NCI-H187 treated with DMSO at 0.1 percent for 48 hours (cell line): ENCODE results near the gene MXRA7.
"Not testable (repeated sequence)": the region's sequence is repeated elsewhere in the genome, so short reads cannot be mapped to it uniquely, and the experiment has no call there.

Experiments
- DNase-seq: peaks from one replicate; lab custom pipeline; 2025; lab: John Stamatoyannopoulos, UW

MXRA7 gene

DNA sequence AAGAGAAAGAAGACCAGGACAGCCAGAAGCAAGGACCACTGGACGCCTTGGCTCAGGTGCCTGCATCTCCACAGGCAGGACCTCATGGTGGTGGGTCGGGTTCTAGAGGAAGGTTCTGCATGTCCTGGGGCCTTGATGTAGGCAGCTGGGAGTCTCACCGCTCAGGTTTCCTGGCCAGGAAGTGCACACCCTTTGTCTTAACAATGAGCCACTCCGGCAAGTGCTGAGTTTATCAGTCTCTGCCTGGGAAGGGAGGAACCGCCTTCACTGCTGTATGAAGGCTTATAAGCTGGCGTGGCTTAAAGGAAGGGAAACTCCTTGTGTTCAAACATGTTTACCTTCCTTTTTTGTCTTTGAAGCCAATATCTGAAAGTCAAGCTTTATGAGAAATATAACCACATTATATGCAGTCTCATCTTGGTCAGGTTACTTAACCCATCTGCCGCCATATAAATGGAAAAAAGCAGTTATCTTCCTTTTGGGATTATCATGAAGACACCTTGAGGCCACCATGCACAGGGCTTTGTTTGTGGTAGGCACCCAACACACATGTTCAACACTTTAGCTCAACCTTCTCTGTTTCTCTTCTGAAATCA, 67.1 kb downstream of the MXRA7 start, which contains the start of gene ST6GALNAC1:
ST6GALNAC1 (minus strand) TSS at position 205 of the 596 bp plus-strand sequence; CDS start at position 86, 119 bp downstream.
- DNase-seq: no peak

DNA sequence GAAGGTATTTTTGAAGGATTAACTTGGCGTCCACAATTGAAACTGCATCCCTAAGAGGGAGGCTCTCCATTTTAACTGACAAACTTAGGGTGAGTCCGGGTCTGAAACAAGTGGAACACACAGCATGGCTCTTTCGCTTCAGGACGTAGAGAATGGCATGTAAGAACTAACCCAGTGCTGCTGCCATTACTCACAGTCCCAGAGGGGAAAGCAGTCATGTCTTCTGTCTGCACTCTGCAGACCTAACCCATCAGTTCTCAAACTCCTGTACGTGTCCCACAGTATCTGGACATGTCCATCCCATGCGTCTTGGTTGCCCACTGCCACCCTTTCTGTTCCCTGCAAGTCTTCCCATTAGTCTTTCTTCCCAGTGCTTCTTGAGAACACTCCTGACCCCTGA, 67.8 kb downstream of the MXRA7 start:
- no peak for DNase-seq

DNA sequence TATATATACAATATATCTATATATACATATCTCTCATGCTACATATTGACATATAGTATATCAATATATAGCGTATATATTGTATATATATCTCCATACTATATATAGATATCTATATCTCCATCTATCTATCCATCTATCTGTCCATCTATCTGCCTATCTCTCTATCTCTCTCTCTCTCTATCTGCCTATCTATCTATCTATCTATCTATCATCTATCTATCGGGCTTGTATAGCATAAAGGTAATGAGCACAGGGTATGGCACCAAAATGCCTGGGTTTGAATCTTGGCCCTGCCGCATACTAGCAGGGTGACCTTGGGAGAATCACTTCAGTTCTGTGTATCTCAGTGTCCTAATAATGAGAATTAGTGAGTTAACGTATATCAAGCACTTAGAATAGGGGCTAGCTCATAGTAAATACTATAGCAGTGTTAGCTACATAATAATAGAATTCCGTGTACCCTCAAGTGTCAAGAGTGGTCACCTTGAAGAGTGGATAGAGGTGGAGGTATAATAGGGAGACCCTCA, 68.7 kb downstream of the MXRA7 start:
- no peak for DNase-seq

GRCh38 chr17:76641501-76641900, 69.3 kb downstream of the MXRA7 start:
- DNase-seq: no peak

- no peak for DNase-seq
These were observed 70.0 kb downstream of the MXRA7 start for GRCh38 chr17:76640550-76641380.

- DNase-seq: no peak
These were observed 72.5 kb downstream of the MXRA7 start for GRCh38 chr17:76638263-76638662.

GRCh38 chr17:76636486-76637206, 74.1 kb downstream of the MXRA7 start:
- DNase-seq: not testable (repeated sequence)

- no peak for DNase-seq
These were observed 75.0 kb downstream of the MXRA7 start for GRCh38 chr17:76635659-76636360.

- no peak for DNase-seq
These were observed 75.7 kb downstream of the MXRA7 start for GRCh38 chr17:76635039-76635438.

- DNase-seq: no peak
These were observed 77.0 kb downstream of the MXRA7 start for GRCh38 chr17:76633628-76634328.

GRCh38 chr17:76631821-76632565, 78.8 kb downstream of the MXRA7 start:
- DNase-seq: no peak

DNA sequence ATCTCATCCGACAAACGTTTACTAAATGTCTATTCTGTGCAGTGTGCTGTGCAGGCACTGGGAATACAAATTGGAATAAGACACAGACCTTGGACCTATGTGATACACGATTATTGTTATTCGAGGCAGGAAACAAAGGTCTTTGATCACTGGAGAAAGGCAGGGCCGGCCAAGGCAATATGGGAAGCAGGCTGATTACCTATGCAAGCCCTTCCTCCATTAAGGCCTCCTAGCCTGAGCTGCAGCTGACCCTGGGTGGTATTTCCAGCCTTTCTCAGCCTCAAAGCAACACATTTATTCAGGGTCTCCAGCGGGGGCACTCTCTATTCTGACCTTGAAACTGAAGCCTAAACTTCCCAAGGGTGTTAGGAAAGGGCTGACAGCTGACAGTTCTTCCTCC, 80.6 kb downstream of the MXRA7 start:
- DNase-seq: no peak
